Stimulated activated CD4-positive, alpha-beta T cell treated with anti-CD3 and anti-CD28 coated beads, Interleukin-2, amount 100 ng/mL, for 48 hours (primary cell): ENCODE measurements around the gene GJB4.
"Not testable (repeated sequence)": the region's sequence is repeated elsewhere in the genome, so short reads cannot be mapped to it uniquely, and the experiment has no call there.

Experiments used
- DNase-seq, 2 donors: peaks; one replicate each; pipeline ENCODE4 v3.0.0-alpha.2; 2020

GJB4 gene

DNA sequence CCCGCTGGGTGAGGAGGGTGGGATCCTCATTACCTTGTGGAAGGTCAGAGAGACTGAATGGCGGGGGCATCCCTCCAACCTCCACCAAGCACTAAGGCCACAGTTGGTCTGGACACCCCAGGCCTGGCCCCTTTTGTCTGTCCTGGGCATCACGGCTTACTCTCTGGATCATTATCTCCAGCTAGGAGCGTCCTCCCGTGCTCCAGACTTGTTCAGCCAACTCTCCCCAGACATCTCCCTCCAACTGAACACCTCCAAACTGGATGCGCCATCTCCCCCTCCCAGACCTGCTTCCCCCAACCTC lies 11.9 kb upstream of the GJB4 start:
- DNase-seq = no peak

DNA sequence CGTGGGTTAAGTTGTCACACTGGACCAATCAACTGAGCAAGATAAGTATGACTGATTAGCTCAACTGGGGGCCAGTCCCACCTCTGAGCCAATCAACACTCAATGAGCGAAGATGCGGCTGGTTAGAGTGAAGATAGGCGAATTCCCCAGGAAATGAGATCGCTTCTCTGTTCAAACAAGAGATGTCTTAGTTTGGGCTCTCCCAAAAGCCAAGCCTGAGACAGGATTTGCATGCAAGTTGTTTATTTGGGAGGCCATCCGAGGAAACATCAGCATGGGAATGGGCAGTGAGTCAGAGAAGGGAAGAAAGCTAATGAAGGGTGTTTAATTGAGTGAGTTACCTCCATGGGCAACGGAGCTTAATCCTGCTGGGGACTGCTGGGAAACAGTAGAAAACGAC lies 9.5 kb upstream of the GJB4 start:
- no peak for DNase-seq

DNA sequence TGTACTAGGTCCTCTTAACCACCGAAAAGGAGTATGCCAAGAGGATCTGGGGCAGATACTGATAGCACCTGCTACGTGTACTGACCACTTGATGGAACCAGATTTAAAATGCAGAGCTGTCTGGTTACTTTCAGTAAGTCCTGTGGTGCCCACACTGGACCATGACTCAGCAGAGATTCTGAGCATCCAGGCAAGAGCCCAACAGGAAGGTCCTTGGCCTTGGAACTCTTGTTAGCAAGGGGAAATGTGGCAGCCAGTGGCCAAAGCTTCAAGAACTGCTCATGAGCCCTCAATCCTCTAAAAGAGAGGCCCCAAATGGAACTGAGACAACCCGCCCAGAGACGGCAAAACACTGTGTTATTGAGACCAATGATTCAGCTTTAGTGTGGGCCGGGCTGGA lies 8.9 kb upstream of the GJB4 start:
- no peak for DNase-seq

DNA sequence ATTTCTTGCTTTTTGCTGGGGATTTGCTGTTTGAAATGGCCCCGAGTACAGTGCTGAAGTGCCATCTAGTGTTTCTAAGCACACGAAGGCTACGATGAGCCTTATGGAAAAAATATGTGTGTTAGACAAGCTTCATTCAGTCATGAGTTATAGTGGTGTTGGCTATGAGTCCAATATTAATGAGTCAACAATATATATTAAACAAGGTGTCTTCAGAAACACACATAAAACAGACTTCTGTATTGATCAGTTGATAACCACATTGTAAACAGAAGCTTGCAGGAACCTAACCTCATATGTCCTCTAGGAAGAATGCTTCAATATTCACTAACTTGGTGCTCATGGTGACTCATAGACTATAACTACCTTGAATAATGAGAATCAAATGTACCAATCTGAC lies 6.4 kb upstream of the GJB4 start:
- DNase-seq = no peak

DNA sequence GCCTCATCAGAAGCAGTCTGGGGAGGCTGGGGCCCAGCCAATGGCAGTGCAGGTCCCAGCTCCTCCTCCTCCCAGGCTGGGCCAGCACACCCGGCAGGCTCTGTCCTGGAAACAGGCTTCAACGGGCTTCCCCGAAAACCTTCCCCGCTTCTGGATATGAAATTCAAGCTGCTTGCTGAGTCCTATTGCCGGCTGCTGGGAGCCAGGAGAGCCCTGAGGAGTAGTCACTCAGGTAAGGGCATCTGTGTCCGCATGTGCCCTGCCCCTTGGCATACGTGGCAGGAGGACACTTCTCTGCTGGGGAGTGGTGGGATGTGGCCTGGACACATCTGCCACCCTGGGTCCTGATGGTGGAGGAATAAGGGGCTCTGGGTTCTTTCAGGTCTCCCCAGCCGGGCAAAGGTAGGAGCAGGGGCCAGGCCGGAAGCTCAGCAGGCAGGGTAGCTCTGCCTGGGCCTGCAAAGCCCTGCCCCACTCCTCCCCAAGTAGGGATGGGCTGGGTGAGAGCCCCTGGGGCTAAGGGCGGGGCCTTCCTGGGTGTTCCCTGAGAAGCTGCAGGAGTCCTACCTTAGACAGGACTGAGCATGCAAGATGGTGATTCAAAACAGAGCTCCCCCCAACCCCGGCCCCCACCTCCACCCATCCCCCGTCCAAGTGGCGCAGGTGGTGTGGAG lies 4.4 kb upstream of the GJB4 start, which contains the start of gene GJB5:
TSS of gene GJB5 (plus strand) at position 84 of the 674 bp plus-strand sequence. CDS start 2,284 bp downstream, outside the sequence.
- no peak for DNase-seq

DNA sequence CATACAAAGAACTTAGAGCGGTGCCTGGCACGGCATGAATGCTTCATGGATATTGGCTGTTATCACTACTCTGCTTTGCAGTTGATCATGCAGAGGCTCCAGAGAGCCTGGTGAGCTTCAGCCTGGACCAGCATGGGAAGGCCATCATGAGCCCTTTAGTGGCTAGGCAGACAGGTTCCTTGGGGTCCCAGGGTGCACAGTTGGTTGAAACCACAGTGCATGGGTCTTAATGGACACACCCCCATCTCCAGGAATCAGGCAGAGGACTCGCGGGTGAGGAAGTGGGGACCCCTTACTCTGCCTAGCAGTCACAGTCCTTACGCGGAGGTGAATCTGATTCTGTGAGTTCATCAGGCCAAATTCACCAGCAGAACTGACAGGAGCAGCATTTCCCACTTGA lies 3.6 kb upstream of the GJB4 start:
- no peak for DNase-seq

DNA sequence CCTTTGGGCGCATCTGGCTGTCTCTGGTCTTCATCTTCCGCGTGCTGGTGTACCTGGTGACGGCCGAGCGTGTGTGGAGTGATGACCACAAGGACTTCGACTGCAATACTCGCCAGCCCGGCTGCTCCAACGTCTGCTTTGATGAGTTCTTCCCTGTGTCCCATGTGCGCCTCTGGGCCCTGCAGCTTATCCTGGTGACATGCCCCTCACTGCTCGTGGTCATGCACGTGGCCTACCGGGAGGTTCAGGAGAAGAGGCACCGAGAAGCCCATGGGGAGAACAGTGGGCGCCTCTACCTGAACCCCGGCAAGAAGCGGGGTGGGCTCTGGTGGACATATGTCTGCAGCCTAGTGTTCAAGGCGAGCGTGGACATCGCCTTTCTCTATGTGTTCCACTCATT lies 2.2 kb upstream of the GJB4 start:
- DNase-seq = no peak

DNA sequence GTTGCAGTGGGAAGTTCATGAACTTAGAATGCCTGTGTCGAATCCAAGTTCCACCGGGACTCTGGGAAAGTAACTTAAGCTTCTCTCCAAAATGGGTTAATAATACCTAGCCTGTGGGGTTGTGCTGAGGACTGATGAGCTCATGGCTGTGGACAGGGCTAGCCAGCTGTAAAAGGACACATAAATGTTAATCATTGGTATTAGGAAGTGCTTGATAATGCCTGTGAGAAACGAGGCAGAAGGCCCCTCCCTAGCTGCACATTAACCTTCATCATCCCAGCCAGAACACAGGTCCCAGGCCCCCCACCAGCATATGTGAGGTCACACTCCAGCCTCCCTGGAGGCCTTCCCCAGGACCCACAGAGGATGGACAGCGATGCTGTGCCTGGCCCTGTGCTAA lies 789 bp upstream of the GJB4 start:
- no peak for DNase-seq

DNA sequence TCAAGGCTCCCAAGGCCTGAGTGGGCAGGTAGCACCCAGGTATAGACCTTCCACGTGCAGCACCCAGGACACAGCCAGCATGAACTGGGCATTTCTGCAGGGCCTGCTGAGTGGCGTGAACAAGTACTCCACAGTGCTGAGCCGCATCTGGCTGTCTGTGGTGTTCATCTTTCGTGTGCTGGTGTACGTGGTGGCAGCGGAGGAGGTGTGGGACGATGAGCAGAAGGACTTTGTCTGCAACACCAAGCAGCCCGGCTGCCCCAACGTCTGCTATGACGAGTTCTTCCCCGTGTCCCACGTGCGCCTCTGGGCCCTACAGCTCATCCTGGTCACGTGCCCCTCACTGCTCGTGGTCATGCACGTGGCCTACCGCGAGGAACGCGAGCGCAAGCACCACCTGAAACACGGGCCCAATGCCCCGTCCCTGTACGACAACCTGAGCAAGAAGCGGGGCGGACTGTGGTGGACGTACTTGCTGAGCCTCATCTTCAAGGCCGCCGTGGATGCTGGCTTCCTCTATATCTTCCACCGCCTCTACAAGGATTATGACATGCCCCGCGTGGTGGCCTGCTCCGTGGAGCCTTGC lies 1.7 kb downstream of the GJB4 start:
- no peak for DNase-seq

DNA sequence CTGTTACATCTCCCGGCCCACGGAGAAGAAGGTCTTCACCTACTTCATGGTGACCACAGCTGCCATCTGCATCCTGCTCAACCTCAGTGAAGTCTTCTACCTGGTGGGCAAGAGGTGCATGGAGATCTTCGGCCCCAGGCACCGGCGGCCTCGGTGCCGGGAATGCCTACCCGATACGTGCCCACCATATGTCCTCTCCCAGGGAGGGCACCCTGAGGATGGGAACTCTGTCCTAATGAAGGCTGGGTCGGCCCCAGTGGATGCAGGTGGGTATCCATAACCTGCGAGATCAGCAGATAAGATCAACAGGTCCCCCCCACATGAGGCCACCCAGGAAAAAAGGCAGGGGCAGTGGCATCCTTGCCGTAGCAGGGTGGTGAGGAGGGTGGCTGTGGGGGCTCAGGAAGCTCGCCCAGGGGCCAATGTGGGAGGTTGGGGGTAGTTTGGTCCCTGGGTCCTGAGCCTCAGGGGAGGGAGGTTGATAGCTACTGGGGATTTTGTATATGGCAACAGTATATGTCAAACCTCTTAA lies 2.3 kb downstream of the GJB4 start:
- no peak for DNase-seq

DNA sequence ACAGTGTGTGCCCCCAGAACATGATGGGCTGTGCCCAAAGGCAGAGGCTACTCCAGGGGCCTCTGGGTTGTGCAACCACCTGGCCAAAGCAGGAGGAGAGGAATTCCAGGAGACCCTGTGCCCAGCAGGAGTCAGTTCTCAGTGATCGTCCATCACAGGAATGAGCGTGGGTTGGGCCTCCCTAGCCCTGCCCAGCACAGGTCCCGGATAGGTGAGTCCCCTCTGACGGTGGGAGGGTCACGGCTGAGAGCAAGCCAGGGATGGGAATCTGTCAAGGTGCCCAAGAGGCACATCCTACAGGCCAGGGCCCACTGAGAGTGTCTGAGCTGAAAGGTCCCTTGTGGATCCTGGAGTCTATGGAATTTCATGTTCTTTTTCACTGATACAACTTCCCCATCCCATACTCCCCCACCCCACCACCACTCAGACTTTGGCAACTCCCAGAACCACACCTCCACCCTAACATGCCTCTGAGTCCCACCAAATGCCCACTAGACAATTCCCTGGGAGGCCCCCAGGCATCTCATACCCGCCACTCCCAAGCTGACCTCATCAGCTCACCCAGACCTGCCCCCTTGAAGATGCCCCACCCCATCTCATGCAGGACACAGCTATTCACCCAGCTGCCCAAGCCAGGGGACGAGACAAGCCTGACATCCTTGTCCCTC lies 3.1 kb downstream of the GJB4 start:
- no peak for DNase-seq

DNA sequence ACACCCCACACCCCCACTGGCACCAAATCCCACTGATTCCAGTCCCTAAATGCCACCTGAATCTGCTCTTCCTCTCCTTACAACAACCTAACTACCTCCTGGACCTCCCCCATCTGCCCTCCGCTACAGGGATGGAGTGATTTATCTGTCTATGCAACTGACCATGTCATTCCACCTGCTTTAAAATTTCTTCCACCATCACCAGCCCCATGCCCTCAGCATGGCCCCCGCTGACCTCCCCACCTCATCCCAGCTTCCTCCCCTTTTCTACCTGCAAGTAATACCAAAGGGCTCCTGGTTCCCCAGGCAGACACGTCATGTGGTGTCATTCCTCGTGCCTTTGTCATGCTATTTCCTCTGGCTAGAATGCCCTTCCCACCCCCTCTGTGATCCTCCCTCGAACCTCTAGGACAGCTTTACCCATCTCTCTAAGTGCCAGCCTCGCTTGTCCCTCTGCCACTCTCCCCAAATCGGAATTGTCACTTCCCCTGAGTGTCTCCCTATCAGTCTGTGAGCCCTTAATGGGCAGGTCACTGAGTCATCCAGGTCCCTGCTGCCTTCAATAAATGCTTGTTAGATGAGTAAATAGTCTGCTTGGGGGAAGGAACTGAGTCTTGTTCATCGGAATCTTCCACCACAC lies 3.7 kb downstream of the GJB4 start:
- DNase-seq = no peak

DNA sequence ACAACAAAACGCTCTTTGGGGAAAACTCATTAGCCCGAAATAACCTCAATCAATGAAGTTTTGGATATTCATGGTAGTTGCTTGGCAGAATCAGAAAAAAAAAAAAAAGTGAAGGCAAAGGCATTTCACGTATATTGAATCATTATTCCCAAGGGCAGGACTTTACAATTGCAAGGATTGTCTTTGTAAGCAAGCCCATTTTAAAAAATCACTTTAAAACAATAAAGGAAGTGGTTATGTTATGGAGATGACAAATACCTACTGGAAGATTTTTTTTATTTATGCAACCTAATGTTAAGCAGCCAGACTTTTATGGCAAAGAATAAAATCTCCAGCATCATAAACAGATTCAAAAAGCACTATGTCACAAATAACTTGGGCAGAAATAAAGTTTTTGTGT lies 9.3 kb downstream of the GJB4 start:
- DNase-seq = no peak

DNA sequence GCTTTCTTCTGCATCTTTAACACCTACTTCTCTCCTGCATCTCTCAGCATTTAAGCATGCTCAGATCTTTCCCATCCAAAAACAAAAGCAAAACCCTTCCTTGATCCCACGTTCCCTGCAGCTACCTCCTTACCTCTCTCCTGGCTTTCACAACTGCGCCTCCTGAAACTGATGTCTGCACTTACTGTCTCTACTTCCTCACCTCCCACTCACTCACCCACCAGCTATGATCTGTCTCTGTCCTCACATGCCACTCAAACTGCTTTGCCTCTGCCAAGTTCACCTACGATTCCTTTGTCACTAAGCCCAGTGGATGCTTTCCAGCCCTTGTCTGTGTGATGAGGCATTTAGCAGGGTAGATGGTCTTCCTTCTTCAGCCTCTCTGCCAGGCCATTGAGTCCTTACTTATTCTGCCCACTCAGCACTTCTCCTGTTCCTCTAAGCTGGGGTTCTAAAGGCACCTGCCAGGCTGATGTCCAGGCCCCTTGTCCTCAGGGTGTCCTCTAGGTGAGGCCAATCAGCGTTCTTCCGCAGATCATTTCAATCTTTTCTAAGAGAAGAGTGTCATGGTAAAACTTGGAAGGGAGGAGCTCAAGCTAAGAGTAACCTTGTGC lies 11.5 kb downstream of the GJB4 start:
- DNase-seq = no peak

DNA sequence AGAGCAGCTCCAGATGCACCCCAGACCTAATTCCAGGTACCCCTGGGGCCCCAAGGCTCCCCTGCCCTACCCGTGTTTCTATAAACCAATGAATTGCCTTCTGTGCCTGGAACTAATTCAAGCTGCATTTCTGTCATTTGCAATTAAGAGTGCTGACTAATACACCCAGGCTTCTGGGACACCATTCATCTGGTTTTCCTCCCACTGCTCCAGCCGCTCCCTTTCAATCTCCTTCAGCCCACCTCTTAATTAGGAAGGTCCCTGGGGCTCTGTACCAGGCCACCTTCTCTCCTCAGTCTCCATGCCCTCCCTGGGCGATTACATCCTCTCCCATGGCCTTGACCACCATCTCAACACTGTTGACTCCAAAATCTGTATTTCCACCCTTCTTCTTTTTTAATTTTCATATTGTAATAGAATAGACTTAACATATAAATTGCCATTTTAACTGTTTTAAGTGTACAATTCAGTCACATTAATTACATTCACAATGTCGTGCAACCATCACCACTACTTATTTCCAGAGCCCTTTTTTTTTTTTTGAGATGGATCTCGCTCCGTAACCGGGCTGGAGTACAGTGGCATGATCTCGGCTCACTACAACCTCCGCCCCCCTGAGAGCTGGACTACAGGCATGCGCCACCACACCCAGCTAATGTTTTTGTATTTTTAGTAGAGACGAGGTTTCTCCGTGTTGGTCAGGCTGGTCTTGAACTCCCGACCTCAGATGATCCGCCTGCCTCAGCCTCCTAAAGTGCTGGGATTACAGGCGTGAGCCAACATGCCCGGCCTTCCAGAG lies 12.2 kb downstream of the GJB4 start:
- DNase-seq = no peak

DNA sequence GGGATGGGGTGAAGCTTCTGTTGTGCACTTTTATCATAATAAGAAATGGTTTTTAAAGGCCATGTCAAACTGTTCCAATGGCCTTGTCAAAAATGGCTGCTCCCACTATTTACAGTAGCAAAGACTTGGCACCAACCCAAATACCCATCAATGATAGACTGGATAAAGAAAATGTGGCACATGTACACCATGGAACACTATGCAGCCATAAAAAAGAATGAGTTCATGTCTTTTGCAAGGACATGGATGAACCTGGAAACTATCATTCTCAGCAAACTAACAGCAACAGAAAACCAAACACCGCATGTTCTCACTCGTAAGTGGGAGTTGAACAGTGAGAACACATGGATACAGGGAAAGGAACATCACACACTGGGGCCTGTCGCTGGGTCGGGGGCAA lies 13.6 kb downstream of the GJB4 start:
- not testable (repeated sequence) for DNase-seq

DNA sequence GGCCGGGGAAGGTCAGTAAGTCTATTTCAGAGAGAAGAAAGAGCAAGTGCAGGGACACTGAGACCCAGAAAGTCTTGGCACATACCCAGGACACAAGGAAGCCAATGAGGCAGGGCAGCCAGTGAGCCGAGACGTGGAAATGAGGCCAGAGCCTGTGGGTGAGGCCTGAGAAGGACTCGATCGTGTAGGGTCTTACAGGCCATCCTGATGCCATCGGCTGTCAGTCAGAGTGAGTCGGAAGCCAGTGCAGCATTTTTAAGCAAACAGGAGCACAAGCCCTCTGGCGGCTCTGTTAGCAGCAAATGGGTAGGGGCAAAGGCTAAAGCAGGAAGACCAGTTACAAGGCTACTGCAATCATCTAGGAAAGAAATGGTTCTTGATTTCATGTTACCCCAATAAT lies 15.4 kb downstream of the GJB4 start:
- DNase-seq = no peak

DNA sequence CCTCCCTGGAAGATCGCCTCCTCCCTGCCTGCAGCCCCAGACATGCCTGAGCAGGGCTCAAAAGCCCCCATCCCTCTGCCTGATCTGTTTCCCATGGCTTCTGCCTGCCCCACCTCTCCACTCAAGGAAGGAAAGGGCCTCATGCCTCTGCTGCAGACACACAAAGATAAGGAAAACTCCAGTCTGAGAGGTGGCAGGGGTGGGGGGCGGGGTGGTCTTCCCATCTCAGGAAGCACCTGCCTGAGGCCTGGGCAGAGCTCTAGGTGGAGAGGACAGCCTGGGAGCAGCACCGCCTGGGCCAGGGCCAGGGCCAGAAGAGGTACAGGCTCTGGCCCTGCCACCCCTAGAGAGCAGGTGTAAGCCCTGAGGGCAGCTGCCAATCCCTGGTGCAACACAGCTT lies 17.4 kb downstream of the GJB4 start:
- no peak for DNase-seq

DNA sequence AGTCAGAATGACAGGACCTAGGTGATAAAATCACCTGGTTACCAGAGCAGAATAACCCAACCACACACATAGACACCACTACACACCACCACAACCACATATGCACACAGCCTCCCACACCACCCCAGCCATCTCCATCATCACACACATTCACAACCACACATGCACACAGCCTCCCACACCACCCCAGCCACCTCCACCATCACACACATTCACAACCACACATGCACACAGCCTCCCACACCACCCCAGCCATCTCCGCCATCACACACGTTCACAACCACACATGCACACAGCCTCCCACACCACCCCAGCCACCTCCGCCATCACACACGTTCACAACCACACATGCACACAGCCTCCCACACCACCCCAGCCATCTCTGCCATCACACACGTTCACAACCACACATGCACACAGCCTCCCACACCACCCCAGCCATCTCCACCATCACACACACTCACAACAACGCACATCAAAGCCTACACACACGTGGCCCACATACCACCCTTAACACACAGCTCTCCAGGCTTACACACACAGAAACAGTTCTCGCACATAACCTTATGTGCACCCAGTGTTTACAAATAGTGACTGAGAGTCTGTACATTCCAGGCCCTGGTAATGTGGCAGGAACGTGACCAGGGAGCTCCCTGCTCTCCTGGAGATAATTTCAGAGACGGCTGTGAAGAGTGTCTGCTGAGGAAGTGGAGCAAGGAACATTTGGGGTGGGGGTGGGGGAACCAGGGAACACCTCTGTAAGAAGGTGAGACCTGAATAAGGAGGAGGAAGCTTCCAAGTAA lies 18.2 kb downstream of the GJB4 start:
- DNase-seq = no peak

DNA sequence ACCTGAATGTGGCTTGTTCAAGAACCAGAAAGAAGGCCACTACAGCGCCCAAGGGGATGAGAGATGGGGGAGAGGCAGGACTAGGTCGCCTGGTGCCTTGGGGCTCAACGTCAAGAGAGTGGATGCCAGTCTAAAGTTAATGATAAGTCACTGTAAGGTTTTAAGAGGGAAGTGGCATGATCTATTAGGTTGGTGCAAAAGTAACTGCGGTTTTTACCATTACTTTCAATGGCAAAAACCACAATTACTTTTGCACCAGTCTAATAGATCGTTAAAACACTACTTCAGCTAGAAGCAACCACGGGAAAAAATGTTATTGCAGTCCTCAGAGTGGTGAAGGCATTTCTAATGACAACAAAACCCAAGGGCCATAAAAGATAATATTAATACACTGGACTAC lies 18.8 kb downstream of the GJB4 start:
- DNase-seq = no peak

DNA sequence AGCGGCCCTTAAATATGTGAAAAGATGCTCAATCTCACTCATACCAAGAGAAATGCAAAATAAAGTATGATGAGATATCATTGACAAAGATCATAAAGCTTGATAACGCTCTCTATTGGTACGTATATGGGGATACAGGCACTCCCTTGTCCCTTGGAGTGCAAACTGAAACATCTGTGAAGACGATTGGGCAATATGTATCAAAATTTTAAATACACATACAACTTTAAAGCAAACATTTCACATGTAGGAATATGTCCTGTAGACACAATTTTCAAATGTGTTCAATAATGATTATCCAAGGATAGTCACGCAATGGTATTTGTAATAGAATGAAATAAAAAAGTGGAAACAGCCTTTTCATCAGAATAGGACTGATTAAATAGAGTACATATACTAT lies 19.5 kb downstream of the GJB4 start:
- no peak for DNase-seq

DNA sequence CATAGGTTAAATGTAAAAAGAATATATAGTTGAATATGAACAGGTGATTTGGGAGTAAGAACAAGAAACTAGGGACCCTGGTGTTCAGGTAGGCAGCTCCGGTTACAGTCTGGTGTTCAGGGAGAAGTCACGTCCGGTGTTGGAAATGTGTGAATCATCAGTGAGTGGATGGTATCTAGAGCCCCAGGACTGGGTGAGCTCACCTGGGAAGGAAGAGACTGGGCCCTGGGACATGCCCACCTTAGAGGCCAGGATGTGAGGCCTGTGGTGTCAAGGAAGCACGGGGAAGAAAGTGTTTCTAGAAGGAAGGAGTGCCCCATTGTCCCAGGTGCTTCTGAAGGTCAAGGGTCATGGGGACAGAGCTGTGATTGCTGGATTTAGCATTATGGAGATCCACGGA lies 20.0 kb downstream of the GJB4 start:
- no peak for DNase-seq
